HG02981 (cell line): ENCODE data around the gene ACCS.
A peak's percentile ranks its signal among the peaks of the same experiment; 100 is the strongest.

ENCODE experiments used
- ATAC-seq: cut with Tn5 transposase; IDR thresholded peaks from one replicate; pipeline ENCODE4 v1.9.1; 2021; ENCODE audit warnings: mild to moderate bottlenecking, moderate library complexity; ENCODE audit not compliant: unreplicated experiment

ACCS gene

DNA sequence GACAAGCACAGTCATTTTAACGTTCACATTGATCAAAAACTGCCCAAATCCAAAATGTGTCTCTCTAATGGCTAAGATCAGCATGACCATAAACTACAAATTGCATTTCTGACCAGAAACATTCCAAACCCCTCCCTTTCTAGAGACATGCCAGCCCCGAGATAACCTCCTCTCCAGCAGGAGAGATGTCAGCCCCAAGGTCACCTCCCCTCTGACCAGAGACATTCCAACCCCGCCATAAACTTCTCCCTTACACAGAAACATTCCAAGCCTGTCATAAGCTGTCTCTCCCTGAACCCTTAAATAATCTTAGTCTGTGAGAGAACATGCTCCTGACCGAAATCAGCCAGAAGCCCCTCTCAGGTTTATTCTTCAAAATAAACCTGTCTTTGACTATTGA, 22.8 kb downstream of the ACCS start:
- ATAC-seq, result no peak

DNA sequence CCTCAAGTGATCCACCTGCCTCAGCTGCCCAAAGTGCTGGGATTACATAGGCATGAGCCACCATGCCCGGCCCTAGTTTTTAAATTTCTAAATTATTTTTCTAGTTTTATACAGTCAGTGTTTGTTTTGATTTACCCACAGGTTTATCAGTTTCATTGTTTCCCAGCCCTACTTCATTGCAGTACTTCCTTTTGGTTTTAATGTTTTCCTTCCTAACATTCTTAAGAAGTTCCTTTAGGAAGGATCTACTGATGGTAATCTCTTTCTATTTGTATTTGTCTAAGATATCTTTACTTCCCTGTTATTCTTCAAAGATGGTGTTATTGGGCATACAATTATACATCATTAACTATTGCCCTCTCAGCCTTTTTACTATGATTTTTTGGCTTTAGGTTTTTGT, 24.5 kb downstream of the ACCS start:
- no peak for ATAC-seq

DNA sequence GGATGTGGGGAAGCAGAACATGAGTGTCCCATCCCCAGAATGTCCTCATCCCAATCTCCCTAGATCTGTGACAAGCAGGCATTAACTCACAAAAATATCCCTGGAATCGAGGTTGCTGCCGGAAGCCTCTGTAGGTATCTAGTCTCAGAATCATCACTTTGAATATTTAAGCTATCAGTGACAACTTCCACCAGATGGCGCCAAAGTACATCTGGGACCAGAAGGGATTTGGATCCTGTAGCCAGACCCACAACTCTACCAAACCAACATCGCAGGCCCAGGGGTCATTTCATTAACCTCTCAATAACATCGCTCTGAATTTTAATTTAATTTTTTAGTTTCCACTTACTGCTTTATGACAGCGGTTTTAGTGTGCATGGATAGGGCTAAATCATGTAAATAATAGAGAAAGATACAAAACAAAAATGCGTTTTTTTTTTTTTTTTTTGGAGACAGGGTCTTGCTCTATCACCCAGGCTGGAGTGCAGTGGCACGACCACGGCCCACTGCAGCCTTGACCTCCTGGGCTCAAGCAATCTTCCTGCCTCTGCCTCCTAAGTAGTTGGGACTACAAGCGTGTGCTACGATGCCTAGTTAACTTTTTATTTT, 28.3 kb downstream of the ACCS start:
- no peak for ATAC-seq

DNA sequence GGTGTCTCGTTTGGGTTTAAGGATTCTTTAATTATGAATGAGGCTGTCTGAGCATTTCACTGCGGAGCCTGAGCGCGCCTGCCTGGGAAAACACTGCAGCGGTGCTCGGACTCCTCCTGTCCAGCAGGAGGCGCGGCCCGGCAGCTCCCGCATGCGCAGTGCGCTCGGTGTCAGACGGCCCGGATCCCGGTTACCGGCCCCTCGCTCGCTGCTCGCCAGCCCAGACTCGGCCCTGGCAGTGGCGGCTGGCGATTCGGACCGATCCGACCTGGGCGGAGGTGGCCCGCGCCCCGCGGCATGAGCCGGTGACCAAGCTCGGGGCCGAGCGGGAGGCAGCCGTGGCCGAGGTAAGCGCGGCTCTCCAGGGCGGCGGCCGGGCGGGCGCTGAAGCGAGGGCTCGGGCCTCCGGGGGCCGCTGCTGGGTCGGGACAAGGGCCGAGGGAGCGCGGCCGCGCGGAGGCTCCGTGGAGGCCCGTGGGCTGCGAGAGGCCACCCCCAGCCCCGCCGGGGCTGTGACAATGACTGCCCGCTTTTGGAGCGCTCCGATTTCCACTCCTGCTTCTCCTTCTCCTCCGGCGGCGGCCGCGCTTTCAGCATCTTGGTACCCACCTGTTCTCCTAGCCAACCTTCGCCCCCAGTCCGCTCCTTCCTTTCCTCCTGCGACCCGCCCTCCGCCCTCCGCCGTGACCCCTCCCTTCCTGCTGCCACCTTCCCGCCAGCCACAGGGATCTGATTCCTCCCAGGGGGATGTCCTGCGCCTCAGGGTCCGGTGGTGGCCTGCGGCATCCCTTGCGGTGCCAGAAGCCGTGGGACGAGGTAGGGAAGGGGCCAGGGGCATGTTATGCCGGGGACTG, 29.7 kb downstream of the ACCS start, which contains the start of gene EXT2:
TSS of gene EXT2 (plus strand) at position 173 of the 854 bp plus-strand sequence. CDS start 12,035 bp downstream, outside the sequence.
- peak; percentile 89 for ATAC-seq

DNA sequence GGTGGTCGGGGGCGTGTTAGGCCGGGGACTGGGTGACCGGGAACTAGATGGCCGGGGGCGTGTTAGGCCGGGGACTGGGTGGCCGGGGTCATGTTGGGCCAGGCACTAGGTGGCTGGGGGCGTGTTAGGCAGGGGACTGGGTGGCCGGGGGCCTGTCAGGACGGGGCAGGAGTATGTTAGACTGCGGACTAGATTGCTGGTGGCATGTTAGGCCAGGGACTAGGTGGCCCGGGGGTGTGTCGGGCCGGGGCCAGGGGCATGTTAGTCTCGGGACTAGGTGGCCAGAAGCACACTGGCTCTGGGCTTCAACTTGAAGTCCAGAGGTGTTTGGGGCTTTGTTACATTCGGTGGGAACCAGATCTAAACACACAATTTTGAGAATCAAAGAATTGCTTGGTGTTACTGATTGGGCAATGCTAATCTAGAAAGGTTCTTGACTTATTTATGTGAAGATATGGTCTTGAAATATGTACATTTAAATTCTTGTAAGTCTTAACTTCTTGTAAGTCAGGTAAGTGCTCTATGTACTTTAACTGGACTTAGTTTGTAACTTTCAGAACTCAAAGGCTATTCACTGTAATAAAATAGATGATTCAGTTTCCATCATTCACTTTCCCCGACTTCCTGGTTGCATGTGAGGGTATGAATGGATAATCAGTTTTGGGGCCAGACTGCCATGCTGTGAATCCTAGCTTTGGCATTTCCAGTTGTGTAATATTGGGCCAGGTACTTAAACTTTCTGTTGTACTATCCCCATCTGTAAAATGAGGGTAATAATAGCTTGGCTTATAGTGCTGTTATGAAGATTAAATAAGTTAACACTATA, 30.5 kb downstream of the ACCS start:
- no peak for ATAC-seq

DNA sequence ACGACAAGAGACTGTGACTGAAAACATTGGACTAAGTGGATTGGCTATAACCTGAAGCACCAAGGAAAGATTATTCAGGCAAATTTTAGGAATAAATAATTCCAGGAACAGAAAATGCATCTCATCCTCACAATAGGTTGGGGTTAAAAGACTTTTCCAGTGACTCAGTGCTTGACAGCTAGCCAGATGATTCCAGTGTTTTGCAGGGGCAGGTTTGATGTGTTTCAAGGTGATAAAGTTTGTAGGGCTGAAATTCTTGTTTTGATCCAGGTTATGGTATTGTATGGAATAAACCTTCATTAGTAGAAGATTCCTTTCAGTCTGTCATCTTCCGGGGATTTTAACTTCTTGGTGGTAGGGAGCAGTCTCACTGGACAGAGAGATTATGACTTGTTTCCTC, 31.8 kb downstream of the ACCS start:
- no peak for ATAC-seq

DNA sequence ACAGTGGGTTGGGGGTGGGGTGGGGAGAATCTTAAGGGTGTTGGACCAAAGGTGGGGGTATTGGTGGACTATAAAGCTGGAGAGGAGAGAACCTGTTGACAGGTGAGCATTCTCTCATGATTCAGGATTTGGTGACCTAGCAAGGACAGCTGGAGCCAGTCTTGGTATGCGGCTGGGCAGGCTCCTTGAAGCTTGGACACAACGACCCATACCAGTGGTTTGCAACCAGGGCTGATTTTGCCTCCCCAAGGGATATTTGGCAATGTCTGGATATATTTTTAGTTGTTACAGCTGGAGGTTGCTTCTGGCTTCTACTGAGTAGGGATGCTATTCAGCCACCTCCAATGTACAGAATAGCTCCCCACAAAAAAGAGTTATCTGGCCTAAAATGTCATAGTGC, 35.0 kb downstream of the ACCS start:
- ATAC-seq, result no peak

DNA sequence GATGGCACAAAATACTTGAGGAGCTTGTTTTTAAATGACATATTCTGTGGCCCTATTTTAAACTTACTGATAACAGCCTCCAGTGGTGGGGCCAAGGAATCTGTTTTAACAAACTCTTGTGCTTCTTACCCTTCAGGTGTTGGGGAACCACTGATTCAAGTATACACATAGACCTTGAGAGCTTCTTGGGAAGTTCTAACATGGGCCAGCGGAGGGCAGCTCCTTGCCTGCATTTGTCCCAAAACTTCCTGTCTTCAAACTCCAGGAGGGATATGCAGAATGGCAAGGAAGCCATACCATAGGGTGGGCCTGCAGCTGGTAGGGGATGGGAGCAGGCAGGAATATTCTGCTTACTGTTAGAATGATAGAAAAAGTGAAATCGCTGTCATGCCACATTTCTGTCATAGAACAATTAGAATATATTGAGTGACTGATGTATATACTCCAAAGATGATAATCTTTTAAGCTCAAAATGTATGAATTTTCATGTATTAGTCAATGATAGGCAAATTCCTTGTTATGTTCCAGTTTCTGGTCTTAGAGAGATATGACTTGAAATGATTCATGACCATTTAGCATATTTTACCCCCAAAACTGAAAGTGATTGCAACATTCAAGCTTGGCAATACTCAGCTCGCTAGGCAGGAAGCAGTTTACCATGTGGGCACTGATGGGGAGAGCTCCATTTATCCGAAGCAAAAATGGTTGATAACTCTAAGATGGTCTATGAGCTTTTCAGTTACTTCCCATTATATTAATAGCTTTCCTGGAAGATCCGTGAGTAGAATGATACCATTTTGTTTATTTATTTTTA, 38.6 kb downstream of the ACCS start:
- ATAC-seq, result no peak

DNA sequence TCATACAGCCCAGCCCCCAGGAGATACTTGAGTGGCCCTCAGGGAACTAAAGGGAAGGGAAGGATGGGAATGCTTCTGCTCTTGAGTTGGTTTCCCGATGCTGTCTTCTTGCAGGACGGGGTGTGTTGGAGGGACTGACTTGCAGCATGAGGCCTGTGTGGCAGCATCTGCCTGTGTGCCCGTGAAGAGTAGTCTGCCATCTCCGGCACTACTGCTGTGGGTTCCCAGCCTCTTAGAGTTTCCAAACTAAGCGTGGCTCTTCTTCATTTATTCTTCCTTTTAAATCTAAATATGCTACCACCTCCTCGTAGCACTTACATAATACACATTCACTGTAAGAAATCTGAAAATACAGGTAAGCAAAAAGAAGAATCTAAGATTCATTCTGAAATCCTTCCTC, 42.2 kb downstream of the ACCS start:
- no peak for ATAC-seq

DNA sequence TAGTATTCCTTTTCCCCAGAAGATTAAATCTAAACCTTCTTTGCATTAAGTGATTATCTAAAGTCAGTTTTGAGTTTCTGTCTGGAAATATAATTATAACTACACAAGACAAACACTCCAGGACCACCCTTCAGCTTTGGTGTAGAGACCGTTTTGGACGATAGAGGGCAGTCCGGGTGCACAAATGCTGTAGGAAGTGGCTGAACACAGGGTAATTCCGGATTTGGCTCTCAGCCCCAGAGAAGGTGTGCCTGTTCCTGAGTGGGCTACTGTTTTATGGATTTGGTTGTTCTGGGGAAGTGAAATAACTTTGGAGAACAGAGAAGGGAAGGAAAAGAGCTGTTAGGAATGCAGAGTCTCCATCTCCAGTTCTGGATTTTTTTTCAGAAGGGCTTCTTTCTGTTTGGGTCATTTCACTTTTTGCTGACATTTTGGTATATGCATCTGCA, 44.2 kb downstream of the ACCS start:
- ATAC-seq, result peak; percentile 89

DNA sequence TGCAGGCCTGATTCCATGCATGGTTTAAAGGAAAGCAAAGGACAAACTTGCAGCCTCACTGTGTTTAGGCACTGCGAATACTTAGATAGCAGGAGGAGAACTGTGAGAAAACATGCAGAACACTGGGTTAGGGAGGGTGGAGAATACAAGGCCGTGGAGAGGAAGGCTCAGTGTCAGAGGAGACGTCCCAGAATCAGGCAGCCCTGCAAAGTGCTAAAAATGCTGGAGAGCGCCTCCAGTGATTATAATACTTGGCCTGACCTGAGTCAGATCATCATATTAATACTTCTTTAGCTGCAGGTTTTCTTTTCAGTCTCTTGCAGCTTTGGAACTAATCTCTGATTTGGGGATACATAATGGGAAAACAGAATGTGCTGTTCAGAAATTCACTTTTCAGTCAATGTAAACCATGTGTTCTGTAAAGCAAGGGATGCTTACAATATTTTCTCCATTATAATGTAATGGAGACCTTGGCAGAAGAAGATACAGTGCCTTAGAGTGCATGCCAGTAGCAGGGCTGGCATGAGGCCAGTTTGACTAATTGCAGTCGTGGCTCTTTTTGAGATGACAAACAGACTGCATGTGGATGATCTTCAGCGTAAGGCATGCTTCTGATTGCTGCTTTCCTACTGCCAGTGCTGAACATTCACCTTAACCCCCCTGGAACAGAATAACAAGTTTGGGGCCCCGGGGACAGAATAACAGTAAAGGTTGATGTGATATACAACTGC, 46.2 kb downstream of the ACCS start:
- ATAC-seq, result no peak

DNA sequence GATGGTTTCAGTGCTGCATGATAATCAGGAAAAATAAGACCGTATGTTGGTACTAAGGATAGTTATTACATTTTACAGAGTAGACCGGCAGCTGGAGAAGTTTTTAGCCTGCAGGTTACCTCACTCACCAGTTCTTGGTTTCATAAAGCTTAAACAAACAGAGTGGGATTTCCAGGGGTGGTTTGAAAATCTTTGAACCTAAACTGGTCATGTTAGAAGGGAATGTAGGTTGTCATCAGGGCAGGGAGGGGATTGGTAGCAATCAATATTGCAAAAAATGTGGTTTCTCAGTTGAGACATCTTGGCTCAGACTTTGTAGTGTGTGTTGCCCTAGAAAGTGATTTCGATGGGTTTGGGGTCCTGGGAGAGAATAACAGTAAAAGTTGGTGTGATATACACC, 46.9 kb downstream of the ACCS start:
- ATAC-seq, result no peak

DNA sequence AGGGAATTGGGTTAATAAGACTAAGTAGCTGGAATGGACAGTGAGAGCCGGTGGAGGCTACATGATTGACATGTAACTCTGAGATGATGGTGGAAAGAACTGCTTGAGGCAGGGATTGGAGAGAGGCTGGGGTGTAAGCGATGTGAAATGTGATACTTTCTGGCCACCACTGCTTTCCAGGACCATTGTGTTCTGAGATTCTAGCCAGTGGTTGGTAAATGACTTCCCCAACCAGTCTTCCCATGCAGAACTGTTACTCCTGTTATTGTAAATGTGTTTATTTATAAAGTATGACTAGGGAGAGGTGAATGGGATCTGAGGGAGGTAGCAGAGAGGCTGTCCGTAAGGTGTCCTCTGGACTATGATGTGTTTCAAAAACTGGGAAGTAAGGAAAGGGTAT, 47.5 kb downstream of the ACCS start:
- no peak for ATAC-seq

DNA sequence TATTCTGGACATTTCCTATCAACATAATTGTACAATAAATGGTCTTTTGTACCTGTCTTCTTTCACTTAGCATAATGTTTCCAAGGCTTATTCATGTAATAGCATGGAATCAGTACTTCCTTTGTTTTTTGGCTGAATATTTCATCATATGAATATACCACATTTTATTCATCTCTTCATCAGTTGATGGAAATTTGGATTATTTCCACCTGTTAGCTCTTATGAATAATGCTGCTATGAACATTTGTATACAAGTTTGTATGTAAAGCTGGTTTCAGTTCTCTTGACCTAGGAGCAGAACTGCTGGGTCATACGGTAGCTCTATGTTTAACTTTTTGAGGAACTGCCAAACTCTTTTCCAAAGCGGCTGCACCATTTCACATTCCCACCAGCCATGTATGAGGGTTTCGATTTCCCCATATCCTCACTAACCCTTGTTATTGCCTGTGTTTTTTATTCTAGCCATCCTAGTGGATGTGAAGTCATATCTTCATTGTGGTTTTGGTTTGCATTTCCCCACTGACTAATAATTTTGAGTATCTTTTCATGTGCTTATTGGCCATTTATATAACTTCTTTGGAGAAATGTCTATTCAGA, 50.3 kb downstream of the ACCS start:
- no peak for ATAC-seq

DNA sequence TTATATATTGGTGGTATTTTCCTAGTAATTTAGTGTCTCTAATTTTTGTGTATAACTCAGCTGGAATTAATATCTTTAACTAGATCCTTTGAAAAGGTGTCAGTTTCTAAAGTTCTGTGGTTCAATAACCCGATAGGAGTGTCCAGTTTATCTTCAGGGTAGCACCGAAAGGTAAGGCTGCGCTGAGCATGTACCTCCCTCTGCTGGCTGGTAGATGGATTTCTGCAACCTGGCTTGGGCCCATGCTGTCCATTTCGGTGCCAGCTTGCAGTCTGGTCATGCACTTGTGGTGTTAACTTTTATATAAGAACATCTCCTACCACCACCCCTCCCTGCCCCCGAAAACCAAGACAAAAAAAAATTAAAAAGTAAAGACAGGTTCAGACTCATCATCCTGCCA, 54.1 kb downstream of the ACCS start:
- no peak for ATAC-seq

DNA sequence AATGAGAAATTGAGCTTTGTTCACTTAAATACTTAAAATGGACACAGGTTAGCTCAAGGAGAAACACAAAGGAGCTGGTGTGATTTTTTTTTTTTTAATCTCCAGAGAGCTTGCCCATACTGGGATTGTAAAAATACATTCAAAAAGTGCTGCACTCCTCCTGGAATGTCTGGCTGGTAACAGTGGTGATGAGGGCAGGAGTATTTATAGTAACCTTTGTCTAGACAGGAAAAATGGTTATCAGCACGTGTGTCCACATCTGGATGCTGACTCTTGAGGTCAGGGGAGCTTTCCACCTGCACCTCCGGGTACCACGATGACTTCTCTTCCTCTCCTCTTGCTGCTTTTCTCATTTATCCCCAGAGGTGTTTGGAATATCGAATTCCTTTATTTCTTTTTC, 59.5 kb downstream of the ACCS start:
- ATAC-seq, result no peak

DNA sequence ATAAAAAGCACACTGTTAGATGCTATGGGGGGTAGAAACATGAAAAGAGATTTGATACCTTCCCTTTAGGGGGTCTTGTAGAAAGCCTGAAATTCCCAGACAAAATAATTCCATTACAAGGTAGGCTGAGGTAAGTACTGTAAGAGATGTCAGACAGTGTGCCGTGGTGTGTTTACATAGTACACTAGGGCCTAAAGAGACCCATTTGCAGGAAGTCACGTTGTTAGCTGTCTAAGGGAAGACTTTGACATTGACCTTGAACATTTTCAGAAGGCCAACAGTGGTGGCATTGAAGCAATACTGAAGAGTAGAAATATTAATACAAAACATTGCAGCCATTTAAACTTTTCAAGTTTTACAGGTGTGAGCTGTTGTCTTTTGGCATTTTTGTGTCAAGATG, 60.2 kb downstream of the ACCS start:
- no peak for ATAC-seq

DNA sequence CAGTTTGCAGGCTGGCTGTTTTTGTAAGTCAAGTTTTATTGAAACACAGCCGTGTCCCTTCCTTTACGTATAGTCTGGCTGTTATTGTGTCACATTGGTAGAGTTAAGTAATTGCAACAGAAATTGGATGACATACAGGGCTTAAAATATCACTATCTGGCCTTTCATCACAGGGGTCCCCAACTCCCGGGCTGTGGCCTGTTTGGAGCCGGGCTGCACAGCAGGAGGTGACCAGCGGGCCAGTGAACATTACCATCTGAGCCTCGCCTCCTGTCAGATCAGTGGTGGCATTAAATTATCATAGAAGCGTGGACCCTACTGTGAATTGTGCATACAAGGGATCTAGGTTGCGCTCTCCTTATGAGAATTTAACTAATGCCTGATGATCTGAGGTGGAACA, 61.1 kb downstream of the ACCS start:
- ATAC-seq, result no peak

DNA sequence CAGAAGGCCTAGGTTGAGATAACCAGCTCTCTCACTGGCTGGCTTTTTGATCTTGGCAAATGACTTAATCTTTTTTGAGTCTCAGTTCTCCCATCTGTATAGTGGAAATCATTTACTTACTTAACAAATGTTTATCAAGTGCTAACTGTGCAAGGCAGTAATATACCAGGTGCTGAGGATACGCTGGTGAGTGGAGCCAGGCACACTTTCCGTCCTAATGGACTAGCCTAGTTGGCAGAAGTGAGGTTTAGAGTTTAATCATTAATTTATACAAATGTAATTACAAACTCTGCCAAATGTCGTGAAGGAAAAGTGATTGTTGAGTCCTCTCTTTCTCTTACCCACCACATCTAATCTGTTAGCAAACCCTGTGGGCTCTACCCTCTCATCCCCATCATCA, 62.7 kb downstream of the ACCS start:
- ATAC-seq, result no peak

DNA sequence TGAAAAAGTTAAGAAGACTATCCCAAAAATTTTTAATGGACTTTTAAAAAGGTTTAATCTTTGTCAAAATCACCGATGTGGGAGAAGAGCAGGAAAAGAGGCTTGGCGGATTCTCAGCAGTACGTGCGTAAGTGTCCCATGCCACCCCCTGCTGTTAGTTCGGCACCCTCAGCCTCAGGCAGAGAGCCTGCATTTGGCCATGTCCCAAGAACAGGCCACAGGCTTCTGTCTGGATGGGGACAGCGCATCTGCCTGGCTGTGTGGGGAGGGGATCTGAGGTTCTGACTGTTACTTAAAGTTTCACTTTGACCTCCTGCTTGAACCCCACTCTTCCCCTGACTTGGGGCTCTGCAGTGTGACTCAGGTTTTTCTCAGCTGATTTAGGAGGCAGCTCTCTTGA, 64.7 kb downstream of the ACCS start:
- ATAC-seq, result no peak
